Stimulated activated CD8-positive, alpha-beta memory T cell treated with anti-CD3 and anti-CD28 coated beads, Interleukin-15, amount 100 ng/mL, for 4 hours (primary cell): ENCODE results near the gene GATB.

Source experiments
- DNase-seq, 2 donors: peaks; one replicate each; pipeline ENCODE4 v3.0.0-alpha.2; 2020; ENCODE audit warnings: low read depth in 2 of 2

GATB gene

DNA sequence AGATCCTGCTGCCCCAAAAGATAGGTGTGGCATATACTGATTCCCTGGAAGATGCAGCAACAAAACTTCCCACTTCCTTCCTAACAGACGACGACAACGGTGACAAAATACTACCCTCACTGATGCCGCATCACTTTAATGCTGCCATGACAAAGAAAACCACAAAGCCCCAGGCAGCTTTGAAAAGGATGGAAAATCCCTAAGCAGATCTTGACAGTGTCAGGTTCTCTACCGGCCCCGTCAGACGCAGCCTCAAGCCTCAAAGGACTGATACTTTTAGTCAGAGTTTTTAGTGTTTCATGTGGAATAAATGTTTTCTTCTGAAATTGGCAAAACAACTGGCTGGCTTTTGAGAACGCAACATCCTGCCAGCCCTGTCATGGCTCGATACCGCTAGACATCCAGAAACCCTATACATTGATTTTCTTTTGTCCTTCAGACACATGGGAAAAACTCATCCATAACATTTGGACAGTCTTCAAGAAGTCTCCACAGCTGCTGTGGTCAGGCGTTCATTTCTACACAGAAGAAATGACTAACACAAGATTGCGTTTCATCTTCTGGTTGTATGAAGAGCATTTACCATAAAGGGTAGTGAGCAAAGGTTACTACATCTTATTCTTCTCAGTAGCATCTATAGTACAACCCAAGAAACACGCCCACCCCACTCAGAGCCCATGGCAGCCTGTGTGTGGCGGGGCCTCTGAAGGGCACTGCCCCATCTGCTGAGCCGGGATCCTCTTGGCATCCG is 60.1 kb downstream of the GATB start:
- no peak for DNase-seq

DNA sequence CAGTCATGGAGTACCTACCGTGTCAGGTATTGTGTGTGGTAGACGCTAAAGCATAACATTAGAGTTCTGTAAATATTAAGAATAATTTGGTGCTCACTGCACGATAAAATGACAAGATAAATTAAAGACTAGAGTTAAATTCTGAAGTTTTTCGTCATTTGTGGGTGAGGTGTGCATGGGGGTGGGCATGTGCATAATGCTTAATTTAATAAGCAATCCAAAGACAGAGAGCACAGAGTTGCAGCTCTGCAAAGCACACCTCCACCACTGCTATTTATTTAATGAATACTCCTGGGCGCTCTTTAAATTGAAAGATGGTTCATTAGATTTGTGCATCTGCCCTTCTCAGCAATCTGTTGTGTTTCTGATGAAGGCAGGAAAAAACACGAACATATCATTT is 62.6 kb downstream of the GATB start:
- DNase-seq, result no peak

DNA sequence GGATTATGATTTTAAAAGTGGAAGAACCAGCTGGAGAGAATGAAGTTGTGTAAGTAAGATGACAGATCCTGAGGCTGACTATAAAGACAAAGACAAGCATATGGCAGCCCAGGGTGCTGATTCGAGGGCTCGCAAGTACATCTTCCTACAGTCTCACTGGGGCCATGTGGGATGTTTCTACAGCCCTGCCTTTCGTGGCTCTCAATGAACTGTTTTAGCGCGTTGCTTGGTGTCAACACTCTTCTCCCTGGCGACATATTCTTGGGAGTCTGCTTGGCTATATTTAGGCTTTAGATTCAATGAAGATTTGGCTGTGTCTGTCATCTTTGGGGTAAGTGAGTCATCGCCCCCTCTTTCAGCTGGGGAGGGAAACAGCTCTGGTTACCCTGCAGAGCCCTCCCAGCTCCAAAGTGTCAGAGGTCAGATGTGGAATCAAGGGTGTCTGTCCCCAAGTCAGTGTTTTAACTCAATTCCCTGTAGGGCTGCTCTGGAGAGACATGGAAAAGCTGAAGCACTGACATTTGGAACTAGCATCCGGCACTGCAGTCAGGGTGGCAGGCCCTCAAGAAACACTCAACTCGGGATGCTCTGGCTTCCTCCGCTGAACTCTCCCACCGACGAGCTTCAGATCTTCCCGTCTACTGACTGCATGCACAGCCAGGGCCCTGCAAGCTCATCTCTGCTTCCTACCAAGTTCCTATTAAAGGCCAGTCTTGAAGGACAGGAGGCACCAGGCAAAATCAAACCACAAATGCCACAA is 65.7 kb downstream of the GATB start:
- DNase-seq, result no peak

DNA sequence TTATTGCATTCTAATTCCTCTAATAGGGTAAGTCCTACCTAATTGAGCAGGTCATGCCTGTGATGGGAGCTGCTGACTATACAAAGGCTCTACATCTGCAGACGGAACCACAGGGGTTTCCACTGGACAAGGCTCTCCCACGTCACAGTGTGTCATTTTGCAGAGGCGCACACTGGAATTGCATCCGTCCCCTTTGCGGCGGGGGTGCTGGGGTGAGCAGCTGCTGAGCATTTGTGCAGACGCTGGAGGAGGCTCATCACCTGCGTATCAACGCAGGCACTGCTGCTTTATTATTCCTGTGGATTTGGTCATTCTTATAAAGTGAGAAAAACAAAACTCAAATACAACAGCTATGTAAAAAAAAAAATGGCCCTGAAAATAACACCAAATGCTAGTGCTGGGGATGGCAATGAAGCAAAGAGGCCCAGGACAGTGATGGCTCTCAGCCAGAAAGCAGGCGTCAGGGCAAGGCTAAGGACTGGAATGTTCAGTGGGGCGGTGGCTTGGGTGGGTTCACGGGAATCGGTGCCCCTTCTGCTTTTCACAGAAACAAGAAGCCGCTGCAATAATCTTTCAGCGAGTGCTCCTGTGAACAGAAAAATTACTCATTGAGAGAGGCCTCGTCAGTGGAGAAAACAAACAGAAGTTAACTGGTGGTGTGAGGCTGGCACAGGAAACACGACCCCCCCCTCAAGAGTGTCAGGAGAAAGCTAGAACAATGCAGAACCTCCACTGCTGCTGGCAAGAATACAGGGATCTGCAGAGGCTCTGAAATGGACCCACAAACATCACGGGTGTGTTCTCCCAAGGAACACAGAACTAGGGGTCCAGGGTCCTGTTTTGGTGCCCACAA is 67.8 kb downstream of the GATB start:
- no peak for DNase-seq

DNA sequence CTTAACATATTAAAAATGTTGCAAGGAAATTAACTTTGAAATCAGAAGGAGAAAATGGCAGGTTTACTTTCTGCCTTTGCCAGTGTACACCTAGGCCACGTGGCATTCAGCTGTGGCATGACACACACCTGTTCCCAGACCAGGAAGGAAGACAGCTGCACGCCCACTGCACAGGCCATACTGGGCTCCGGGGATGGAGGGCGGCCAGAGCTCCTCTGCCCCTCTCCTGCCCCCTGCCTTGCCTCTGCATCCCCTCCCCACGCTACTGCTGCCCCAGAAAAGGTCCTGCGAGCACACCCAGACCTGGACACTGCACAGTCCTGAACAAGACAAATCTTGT is 68.4 kb downstream of the GATB start:
- DNase-seq, result no peak

DNA sequence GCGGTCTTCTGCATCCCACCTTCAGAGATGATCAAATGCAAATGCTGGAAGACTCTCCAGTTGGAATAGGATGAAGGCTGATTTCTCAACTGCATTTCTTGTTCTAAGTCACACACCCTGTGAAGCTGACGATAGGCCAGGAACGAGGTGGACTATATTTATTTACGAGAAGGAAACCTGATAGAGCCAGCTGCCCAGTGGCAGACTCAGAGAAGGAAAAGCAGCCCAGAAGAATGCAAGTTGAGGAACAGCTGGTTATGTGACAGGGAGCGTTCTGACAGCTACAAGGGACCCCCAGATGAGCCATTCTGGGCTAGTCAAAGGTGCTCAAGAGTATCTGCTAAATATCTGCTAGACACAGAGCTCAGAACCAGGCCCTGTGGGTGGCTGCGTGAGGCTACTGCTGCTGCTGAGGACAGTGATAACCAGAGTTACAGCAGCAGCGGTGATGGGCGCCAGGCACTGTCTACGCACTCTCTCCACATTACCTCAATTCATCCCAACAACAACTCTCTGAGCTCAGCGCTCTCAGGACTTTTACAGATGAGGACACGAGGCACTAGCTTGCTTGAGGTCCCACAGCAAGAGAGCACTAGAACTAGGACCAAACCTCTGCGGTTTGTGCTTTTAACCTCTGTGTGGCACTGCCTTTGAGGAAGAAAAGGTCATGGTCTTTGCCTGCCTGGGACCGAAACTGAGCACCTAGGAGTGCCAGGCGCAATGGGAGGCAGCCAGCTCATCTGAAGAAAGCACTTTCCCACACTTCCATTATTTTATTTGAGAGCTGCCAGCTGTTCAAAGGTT is 69.0 kb downstream of the GATB start:
- DNase-seq, result no peak

DNA sequence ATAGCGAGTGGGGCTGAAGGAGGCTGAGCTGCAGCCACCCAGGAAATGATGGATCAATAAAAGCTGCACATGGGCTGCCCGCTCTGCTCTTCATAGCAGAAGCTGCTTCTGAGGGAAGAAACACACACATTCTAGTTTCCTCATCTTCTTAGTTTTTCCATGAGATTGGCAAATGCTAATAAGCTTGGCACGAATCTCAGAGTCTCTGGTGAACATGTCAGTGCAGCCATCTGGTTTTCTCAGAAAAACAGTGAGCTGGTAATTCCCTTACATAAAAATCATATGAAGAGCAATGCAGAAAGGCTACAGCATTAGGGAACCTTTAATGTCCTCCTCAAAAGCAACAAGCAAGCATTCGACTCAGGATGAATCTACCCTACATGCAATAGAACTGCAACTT is 69.9 kb downstream of the GATB start:
- DNase-seq, result no peak

DNA sequence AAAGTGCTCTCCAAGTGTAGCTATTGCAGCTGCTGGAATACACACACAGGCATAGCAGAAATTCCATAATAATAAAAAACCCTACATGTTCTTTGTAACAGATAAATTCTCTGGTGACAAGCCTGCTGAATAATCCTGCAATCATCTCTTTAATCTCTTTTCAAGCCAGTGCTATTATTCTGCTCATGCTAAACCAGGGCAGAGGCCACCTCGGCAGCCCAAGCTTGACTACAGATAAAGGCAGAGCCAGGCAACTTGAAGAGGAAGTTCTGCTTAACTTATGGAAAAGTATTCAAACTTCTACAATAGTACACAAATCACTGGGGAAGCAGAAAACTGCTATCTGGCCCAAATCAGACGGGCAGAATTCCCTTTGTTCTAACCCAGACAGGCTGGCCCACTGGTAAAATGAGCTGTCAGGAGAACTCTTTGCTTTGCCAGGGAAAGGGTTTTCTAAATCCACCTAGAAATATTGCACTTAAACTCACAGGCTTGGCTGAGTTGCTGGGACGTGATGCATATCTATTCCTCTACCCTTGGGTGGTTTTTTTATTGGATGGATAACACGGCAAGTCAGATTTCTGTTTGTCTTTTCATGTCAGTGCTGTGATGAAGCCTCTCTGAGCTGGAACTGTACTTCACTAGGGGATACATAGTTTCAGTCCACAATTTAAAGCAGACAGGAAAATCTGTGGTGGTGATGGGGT is 70.5 kb downstream of the GATB start:
- DNase-seq, result no peak

DNA sequence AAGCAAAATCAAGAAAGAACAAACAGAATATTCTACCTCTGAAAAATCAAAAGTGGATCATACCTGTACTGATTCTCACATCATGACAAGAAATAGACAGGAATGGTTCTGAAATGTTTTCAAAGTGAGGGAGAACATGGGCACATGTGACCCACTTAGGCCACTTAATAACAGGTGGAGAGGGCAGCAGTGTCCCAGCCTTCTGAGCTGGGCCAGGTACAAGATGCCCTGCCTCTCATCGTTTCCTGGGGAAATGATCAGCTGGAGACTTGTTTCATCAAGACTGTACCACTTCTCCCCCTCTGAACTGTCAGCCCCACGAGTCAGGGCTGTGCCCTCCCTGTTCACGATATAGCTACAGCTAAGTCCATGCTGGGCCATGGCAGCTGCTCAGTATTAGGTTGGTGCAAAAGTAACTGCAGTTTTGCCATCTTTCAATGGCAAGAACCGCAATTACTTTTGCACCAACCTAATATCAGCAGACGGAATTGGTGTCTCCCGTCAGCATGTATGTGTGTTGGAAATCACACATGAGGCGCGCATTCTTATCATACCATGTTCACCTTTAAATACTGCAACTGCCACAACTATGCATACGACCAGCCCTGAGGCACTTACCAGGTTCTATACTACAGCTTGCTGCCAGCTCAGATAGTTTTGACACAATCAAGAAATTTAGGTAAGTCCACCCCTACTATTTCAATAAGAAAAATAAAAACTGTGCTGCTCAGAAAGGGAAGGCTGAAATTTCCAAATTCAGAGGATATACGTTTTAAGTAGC is 71.4 kb downstream of the GATB start:
- DNase-seq, result no peak

DNA sequence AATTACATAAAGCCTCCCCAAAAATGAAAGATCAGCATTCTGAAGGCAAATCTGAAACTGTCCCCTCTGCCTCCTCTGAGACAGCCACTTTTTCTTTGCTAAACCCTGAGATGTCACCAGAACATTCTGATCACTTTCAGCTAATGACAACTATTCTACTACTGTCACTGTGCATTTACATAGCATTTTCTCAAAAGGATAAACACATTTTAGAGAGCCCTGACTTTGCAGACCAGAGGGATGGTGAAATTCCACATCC is 72.1 kb downstream of the GATB start:
- DNase-seq, result no peak

DNA sequence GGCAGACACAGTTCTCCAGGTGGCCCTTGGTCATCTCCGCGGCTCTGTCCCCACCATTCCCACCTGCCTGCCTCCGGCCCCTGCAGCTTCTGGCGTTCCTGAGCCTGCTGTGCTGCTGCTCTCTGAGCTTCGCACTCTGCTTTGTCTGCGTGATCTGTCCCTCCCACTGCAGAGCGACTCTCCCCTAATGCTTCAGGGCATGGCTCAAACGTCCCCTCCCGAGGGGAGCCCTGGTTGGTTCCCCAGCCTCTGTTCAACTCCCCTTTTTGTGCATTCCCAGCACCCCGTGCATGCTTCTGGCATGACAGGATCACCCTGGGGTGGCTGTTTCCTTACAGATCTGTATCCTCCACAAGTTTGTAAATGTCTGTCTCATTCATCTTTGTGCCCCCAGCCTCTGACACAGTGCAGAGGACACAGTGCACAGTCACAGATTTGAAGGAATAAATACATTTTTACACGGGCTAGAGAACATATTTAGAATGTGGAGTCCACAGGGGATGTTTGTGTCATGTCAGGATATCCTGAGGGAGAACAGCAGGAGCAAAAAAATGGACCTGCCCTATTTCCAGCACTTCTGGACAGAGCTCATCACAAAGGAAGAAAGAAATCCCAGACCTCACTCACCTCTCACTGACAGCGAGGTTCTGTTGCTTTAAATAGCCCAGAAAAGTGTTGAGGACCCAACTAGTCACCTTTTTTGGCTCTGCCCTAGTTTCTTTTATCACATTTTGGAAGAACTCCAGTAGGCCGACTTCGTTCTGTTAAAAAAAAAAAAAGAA is 72.6 kb downstream of the GATB start:
- no peak for DNase-seq

DNA sequence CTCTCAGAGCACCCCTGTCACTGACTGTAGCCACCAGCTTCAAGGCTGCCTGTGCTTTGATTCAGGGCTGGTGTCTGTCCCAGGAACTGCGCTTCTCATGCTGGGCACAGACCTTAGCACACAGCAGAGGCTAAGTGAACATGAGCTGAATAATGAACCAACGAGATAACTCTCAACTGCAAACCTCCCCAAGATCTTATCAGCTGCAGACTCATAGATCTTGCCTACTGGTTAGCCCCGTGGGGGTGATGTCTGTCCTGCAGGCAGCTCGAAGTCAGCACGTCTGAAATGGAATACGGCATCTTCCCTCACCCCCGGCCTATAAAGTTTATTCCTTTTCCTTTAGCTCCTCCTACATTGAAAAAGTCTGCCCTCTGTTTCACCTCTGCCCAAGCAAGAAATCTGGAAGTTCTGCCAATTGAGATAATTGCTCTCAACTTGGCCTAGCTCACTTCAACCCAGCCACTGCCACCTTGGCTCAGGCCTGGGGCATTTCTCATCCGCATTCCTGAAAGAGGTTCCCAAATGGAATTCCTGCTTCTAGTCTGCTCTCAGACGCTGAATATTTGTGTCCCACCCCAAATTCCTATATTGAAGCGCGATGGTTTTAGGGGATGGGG is 73.7 kb downstream of the GATB start:
- DNase-seq, result no peak

DNA sequence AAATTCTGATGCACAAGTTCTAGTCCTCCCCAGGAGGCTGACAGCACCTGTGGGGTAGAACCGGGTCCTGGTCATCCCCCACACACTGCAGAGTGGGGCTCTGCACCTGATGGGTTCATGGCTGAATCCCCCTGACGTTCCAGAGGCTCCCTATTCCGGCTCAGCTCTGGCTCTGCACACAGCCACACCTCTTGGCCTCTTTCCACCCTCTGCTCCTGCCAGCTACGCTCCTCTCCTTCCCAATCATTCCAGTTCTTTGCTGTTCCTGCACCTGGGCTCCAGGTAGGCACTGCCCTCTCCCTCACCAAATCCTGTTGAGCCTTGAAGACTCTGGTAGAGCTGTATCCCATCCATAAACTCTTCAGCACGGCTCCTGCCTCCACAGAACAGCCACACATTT is 75.5 kb downstream of the GATB start:
- DNase-seq, result no peak

DNA sequence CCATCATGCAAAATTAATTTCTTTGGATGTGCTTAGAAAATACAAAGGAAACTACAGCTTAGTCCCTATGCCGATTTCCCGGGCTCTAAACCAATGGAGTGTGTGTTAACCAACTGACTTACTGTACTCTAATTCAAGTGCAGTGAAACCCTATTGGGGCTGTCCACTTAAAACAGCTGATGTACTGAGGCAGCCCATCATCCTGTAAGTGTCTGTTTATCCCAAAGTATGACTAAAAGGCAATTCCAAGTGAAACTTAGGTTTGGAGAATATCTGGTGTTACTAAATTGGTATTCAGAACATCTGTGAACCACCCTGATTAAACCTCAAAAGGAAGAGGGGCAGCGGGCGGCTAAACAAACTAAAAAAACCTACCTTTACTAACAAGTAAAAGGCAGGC is 79.7 kb downstream of the GATB start:
- DNase-seq, result no peak

DNA sequence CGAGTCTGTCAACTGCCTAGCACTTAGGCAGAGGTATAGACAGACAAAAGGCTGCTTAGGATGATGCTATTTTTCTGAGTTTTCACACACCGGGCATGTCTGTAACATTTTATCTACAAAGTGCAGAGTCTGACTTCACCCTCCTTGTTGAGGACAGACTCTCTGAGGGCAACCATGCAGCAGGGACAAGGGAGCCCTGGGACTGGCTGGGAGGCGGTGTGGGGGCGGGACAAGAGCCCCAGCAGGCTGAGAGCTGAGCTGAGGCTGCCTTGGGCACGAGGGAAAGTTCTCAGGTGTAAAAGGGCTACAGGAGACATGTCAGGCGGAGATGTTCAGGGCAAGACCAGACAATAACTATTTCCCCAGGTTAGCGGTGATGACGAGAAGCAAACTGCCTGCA is 81.6 kb downstream of the GATB start:
- no peak for DNase-seq

DNA sequence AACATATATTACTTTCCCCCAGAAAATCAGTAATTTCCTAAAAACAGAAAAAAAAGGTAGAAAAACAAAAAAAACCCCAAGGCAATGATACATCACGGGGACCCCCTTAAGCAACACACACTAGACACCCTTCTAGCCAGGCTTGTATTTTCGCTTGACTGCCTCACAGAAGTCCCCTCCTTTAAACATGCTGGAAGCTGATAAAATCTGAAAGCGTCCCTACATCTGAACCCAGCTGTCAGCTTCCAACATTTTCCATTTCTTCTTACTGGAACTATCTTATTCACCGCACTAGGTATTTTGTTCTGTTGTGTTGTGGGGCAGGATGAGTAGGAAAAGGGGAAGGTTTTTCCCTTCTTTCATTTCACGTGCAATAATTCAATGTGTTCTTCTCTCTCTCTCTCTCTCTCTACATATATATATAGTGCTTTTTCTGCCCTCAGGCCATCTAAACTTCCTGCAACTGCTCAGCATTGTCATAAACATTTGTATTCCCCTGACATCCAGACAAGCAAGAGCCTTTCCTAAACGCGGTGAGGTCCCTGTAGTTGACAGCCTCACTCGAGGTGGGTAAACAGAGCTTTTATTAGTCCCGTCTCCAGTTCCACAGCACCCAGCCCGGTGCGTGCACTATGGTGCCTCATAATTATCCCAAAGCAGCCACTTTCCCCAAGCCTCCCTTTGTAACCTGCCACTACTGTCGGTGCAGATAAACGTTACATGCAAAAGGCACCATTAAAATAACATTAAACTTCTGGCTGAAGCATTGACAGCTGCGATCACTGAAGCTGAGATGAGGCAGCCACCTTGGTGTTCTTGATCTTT is 82.5 kb downstream of the GATB start:
- DNase-seq, result no peak

DNA sequence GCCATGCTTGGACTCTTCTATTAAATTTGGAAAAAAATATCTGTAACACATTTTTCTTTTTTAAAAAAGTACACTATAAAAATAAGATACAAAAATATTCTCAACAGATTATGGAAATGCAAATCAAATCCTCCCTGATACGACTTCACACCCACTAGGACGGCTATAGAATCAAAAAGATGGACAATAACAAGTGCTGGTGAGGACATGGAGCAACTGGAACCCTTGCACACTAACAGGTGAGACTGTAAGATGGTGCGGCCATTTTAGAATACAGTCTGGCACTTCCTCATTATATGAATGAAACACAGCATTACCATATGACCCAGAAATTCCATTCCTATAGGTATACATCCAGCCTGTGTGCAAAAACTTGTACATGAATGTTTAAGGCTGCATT is 83.6 kb downstream of the GATB start:
- DNase-seq, result no peak

DNA sequence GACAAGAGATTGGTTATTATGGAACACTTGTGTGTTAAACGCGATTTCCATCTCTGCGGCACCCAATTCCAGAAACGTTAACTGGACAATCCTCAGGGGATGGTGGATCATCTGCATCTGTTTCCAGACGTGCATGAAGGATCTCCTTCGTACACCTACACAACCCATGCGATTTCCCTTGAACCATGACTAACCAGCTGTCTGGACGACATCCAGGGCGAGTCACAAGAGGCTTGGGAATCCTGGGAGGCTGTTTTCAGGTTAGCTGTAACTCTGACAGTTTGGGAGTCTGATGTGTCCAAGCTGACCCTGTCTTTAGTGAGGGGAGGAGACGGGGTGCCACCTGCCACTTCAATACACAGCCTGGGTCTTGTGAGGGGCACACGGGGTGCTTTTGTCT is 84.5 kb downstream of the GATB start:
- DNase-seq, result no peak
